WTC11 (cell line): ENCODE data around the gene JAKMIP1. TPM values are rescaled to one million over a fixed set of nuclear protein-coding genes. Genes with fewer than 3 reads are reported as not detected.

Experiments used
- ATAC-seq: fragments of 200-7000 bp; cut with Tn5 transposase; 2 replicates; pipeline ENCODE4 v1.10.0; 2021; ENCODE audit warnings: mild to moderate bottlenecking, moderate library complexity
- CTCF ChIA-PET: fragments of 300-600 bp; sonication (Branson Sonifier 250); formaldehyde crosslinking; loops from one replicate; lab custom pipeline; 2021; ENCODE audit warnings: antibody characterized with exemption; lab: Charles Lee
- POLR2A ChIA-PET: fragments of 350-600 bp; sonication (Branson Sonifier 250); formaldehyde crosslinking; loops from one replicate; lab custom pipeline; 2021; ENCODE audit warnings: antibody characterized with exemption; lab: Charles Lee
- DNase-seq: peaks from one replicate; pipeline ENCODE4 v3.0.0; 2021; ENCODE audit warnings: low spot score
- H3K27ac Mint-ChIP-seq: 2 replicates; pipeline ENCODE4 v1.8.0; 2021; ENCODE audit warnings: mixed read lengths
- H3K27me3 Mint-ChIP-seq: 2 replicates; pipeline ENCODE4 v1.8.0; 2021; ENCODE audit warnings: low read depth, mild to moderate bottlenecking, moderate library complexity, mixed read lengths
- H3K36me3 Mint-ChIP-seq: 2 replicates; pipeline ENCODE4 v1.8.0; 2021; ENCODE audit warnings: mixed read lengths
- H3K4me1 Mint-ChIP-seq: 2 replicates; pipeline ENCODE4 v1.8.0; 2022; ENCODE audit warnings: mixed read lengths
- H3K4me3 Mint-ChIP-seq: 2 replicates; pipeline ENCODE4 v1.8.0; 2021; ENCODE audit warnings: mild to moderate bottlenecking, moderate library complexity, mixed read lengths
- H3K9me3 Mint-ChIP-seq: 2 replicates; pipeline ENCODE4 v1.8.0; 2021; ENCODE audit warnings: mixed read lengths
- ATF3 ChIP-seq: sonication (generic); formaldehyde crosslinking; conservative IDR thresholded peaks from 2 replicates; pipeline ENCODE4 v1.8.1; 2022; ENCODE audit warnings: mild to moderate bottlenecking, missing genetic modification reagents
- MLX ChIP-seq: sonication (generic); formaldehyde crosslinking; IDR thresholded peaks from 2 replicates; pipeline ENCODE4 v1.8.1; 2023; ENCODE audit warnings: mild to moderate bottlenecking, missing genetic modification reagents, moderate library complexity
- NFATC4 ChIP-seq: fragments of 250-450 bp; sonication (Bioruptor Pico); IDR thresholded peaks from 2 replicates; pipeline ENCODE4 v1.9.0; 2021; ENCODE audit warnings: mild to moderate bottlenecking
- NR3C1 ChIP-seq: sonication (generic); formaldehyde crosslinking; conservative IDR thresholded peaks from 2 replicates; pipeline ENCODE4 v1.8.1; 2023; ENCODE audit warnings: low read depth, mild to moderate bottlenecking, missing genetic modification reagents
- RELA ChIP-seq: sonication (generic); formaldehyde crosslinking; IDR thresholded peaks from 2 replicates; pipeline ENCODE4 v1.8.1; 2022; ENCODE audit warnings: missing genetic modification reagents, mild to moderate bottlenecking, borderline replicate concordance
- STAT6 ChIP-seq: sonication (generic); formaldehyde crosslinking; conservative IDR thresholded peaks from 2 replicates; pipeline ENCODE4 v1.8.1; 2023; ENCODE audit warnings: mild to moderate bottlenecking, low read depth, missing genetic modification reagents, moderate library complexity
- TEAD1 ChIP-seq: sonication (generic); formaldehyde crosslinking; IDR thresholded peaks from 2 replicates; pipeline ENCODE4 v1.8.0; 2022; ENCODE audit warnings: mild to moderate bottlenecking, missing genetic modification reagents
- TP53 ChIP-seq: sonication (generic); formaldehyde crosslinking; IDR thresholded peaks from 2 replicates; pipeline ENCODE4 v1.8.1; 2023; ENCODE audit warnings: mild to moderate bottlenecking, missing genetic modification reagents
- ZNF416 ChIP-seq: fragments of 250-450 bp; sonication (Bioruptor Pico); IDR thresholded peaks from 2 replicates; pipeline ENCODE4 v1.9.0; 2021; ENCODE audit warnings: mild to moderate bottlenecking, inconsistent platforms
- total RNA-seq: library from RNA; stranded (reverse); gene quantifications from 3 replicates; pipeline ENCODE4 v1.2.3, GENCODE V29; 2021
- TF ChIP-seq, protein P1 (sequence below): sonication (generic); formaldehyde crosslinking; IDR thresholded peaks from 2 replicates; pipeline ENCODE4 v1.8.0; 2022; ENCODE audit warnings: mild to moderate bottlenecking, missing genetic modification reagents
- TF ChIP-seq, protein P2 (sequence below): sonication (generic); formaldehyde crosslinking; IDR thresholded peaks from 2 replicates; pipeline ENCODE4 v1.8.1; 2022; ENCODE audit warnings: missing genetic modification reagents, borderline replicate concordance
- TF ChIP-seq, protein P3 (sequence below): sonication (generic); formaldehyde crosslinking; IDR thresholded peaks from 2 replicates; pipeline ENCODE4 v1.8.0; 2022; ENCODE audit warnings: mild to moderate bottlenecking, missing genetic modification reagents
- TF ChIP-seq, protein P4 (sequence below): sonication (generic); formaldehyde crosslinking; IDR thresholded peaks from 2 replicates; pipeline ENCODE4 v1.8.1; 2023; ENCODE audit warnings: mild to moderate bottlenecking, missing genetic modification reagents, moderate library complexity
- TF ChIP-seq, protein P5 (sequence below): fragments of 250-450 bp; sonication (Bioruptor Pico); IDR thresholded peaks from 2 replicates; pipeline ENCODE4 v1.9.0; 2021; ENCODE audit warnings: mild to moderate bottlenecking
- TF ChIP-seq, protein P6 (sequence below): sonication (generic); formaldehyde crosslinking; IDR thresholded peaks from 2 replicates; pipeline ENCODE4 v1.8.0; 2022; ENCODE audit warnings: missing genetic modification reagents

The JAKMIP1 gene
- total RNA-seq, 1 experiment from 2014 or later, result 4.0 TPM

DNA sequence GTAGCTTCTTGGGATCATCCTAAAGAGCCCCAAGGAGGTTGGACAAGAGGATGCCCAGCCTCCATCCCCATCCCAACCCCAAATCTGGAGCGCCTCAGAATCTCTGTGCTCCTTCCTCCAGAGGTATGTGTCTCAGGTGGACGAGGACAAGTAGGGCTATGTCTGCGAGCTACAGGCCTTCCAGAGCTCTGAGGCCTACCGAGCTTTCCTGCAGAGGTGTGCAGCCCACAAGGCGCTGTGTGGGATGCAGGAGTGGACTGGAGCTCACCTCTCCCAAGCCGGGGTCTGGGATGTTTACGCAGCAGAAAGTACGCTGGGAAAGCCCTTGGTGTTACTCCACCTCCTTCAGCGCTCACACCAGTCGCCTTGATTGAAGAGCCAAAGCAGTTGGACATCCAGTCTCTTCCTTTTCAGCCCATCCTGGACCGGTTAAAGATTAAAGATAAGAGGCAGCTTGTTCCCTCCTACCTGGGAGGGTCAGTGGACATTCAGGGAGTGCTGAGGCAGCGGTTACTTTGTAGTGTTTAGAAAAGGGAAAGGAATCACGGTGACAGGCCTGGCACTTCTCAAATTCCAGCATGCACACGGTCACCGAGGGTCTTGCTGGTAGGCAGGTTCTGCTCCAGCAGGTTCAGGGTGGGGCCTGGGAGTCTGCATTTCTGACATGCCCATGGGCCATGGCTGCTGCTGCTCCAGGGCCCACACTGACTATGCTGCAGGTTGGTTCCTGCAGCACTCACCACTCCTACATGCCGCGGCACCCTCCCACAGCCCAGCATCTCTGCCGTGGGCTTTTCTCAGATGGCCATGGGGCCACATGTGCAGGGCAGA lies 29.5 kb upstream of the JAKMIP1 start (continued):
- TF ChIP-seq, protein P1, sequence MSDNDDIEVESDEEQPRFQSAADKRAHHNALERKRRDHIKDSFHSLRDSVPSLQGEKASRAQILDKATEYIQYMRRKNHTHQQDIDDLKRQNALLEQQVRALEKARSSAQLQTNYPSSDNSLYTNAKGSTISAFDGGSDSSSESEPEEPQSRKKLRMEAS (CRISPR knock-in tag), result no peak
- TF ChIP-seq NR3C1 (CRISPR knock-in tag), result no peak
- TF ChIP-seq STAT6 (CRISPR knock-in tag), result no peak
- no peak for TF ChIP-seq TP53
- TF ChIP-seq ZNF416 (CRISPR knock-in tag), result no peak
- TF ChIP-seq NFATC4 (CRISPR knock-in tag), result no peak
- TF ChIP-seq, protein P2, sequence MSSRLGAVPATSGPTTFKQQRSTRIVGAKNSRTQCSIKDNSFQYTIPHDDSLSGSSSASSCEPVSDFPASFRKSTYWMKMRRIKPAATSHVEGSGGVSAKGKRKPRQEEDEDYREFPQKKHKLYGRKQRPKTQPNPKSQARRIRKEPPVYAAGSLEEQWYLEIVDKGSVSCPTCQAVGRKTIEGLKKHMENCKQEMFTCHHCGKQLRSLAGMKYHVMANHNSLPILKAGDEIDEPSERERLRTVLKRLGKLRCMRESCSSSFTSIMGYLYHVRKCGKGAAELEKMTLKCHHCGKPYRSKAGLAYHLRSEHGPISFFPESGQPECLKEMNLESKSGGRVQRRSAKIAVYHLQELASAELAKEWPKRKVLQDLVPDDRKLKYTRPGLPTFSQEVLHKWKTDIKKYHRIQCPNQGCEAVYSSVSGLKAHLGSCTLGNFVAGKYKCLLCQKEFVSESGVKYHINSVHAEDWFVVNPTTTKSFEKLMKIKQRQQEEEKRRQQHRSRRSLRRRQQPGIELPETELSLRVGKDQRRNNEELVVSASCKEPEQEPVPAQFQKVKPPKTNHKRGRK (CRISPR knock-in tag), result no peak
- TF ChIP-seq, protein P3, sequence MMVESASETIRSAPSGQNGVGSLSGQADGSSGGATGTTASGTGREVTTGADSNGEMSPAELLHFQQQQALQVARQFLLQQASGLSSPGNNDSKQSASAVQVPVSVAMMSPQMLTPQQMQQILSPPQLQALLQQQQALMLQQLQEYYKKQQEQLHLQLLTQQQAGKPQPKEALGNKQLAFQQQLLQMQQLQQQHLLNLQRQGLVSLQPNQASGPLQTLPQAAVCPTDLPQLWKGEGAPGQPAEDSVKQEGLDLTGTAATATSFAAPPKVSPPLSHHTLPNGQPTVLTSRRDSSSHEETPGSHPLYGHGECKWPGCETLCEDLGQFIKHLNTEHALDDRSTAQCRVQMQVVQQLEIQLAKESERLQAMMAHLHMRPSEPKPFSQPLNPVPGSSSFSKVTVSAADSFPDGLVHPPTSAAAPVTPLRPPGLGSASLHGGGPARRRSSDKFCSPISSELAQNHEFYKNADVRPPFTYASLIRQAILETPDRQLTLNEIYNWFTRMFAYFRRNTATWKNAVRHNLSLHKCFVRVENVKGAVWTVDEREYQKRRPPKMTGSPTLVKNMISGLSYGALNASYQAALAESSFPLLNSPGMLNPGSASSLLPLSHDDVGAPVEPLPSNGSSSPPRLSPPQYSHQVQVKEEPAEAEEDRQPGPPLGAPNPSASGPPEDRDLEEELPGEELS (CRISPR knock-in tag), result no peak
- TF ChIP-seq MLX (CRISPR knock-in tag), result no peak

DNA sequence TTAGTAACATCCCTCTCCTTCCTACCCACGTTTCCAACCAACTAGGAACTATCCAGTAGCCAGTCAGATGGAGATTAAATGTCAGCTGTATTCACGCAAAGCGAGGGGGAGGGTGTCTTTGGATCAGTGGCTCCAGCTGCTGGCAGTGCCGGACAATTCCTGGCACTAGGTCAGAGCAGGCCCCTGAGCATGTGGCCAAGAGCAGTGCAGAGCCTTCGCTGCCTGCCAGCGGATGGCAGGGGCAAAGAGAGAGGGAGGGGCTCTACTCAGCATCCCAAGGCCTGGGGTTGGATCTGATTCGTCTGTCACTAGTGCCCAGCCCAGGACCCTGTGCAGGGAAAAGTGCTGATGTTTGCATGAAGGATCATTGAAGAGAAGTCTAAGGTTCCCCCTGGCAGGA lies 28.7 kb upstream of the JAKMIP1 start:
- Mint-ChIP-seq H3K4me3 (no peak overlapping the region), H3K36me3 (no peaks in the 10 kb centered on the region), H3K4me1 (no peaks in the 10 kb centered on the region; the same call in 1 of the 2 replicates), H3K27ac (no peak overlapping the region), H3K9me3 (no peaks in the 10 kb centered on the region), H3K27me3 (no peaks in the 10 kb centered on the region)
- CTCF ChIA-PET, result interaction anchor here (0.9 to 2.4 kb wide), 2 partner anchors 22 to 102 kb away, joined by 3 to 8 read pairs; no protein-coding TSS in a partner anchor
- DNase-seq (no peak), ATAC-seq (no peak)
- POLR2A ChIA-PET, result no interaction called here
- TF ChIP-seq, protein P4, sequence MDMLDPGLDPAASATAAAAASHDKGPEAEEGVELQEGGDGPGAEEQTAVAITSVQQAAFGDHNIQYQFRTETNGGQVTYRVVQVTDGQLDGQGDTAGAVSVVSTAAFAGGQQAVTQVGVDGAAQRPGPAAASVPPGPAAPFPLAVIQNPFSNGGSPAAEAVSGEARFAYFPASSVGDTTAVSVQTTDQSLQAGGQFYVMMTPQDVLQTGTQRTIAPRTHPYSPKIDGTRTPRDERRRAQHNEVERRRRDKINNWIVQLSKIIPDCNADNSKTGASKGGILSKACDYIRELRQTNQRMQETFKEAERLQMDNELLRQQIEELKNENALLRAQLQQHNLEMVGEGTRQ (CRISPR knock-in tag), result no peak
- TF ChIP-seq ATF3 (CRISPR knock-in tag) (no peak), TEAD1 (no peak), STAT6 (CRISPR knock-in tag) (no peak), NFATC4 (CRISPR knock-in tag) (no peak), RELA (CRISPR knock-in tag) (no peak)
- TF ChIP-seq, protein P5, sequence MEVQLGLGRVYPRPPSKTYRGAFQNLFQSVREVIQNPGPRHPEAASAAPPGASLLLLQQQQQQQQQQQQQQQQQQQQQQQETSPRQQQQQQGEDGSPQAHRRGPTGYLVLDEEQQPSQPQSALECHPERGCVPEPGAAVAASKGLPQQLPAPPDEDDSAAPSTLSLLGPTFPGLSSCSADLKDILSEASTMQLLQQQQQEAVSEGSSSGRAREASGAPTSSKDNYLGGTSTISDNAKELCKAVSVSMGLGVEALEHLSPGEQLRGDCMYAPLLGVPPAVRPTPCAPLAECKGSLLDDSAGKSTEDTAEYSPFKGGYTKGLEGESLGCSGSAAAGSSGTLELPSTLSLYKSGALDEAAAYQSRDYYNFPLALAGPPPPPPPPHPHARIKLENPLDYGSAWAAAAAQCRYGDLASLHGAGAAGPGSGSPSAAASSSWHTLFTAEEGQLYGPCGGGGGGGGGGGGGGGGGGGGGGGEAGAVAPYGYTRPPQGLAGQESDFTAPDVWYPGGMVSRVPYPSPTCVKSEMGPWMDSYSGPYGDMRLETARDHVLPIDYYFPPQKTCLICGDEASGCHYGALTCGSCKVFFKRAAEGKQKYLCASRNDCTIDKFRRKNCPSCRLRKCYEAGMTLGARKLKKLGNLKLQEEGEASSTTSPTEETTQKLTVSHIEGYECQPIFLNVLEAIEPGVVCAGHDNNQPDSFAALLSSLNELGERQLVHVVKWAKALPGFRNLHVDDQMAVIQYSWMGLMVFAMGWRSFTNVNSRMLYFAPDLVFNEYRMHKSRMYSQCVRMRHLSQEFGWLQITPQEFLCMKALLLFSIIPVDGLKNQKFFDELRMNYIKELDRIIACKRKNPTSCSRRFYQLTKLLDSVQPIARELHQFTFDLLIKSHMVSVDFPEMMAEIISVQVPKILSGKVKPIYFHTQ (CRISPR knock-in tag), result no peak
- TF ChIP-seq, protein P6, sequence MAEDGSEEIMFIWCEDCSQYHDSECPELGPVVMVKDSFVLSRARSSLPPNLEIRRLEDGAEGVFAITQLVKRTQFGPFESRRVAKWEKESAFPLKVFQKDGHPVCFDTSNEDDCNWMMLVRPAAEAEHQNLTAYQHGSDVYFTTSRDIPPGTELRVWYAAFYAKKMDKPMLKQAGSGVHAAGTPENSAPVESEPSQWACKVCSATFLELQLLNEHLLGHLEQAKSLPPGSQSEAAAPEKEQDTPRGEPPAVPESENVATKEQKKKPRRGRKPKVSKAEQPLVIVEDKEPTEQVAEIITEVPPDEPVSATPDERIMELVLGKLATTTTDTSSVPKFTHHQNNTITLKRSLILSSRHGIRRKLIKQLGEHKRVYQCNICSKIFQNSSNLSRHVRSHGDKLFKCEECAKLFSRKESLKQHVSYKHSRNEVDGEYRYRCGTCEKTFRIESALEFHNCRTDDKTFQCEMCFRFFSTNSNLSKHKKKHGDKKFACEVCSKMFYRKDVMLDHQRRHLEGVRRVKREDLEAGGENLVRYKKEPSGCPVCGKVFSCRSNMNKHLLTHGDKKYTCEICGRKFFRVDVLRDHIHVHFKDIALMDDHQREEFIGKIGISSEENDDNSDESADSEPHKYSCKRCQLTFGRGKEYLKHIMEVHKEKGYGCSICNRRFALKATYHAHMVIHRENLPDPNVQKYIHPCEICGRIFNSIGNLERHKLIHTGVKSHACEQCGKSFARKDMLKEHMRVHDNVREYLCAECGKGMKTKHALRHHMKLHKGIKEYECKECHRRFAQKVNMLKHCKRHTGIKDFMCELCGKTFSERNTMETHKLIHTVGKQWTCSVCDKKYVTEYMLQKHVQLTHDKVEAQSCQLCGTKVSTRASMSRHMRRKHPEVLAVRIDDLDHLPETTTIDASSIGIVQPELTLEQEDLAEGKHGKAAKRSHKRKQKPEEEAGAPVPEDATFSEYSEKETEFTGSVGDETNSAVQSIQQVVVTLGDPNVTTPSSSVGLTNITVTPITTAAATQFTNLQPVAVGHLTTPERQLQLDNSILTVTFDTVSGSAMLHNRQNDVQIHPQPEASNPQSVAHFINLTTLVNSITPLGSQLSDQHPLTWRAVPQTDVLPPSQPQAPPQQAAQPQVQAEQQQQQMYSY (CRISPR knock-in tag), result no peak
